GM23248 (cell line): ENCODE measurements around the gene HERC2.

Experiments
- EZH2 ChIP-seq: fragments of 200-600 bp; sonication (generic); IDR thresholded peaks from 2 replicates; pipeline ENCODE4 v1.6.1; 2018; ENCODE audit warnings: antibody characterized with exemption, mild to moderate bottlenecking; ENCODE audit not compliant: insufficient read depth, poor library complexity, severe bottlenecking
- EZH2phosphoT487 ChIP-seq: fragments of 200-600 bp; sonication (generic); IDR thresholded peaks from 2 replicates; pipeline ENCODE4 v1.6.1; 2018; ENCODE audit warnings: antibody characterized with exemption, moderate library complexity, mild to moderate bottlenecking, low read depth; ENCODE audit not compliant: insufficient read depth

GRCh38 chr15:28118083-28118482 is 203.9 kb downstream of the HERC2 start:
- TF ChIP-seq EZH2 (no peak), EZH2phosphoT487 (no peak)
